GM23338 (cell line): ENCODE measurements around the gene PCMT1. TPM values are rescaled to one million over a fixed set of nuclear protein-coding genes. Genes with fewer than 3 reads are reported as not detected.

ENCODE experiments used
- ATAC-seq: fragments of 200-7000 bp; cut with Tn5 transposase; 3 replicates; pipeline ENCODE4 v1.9.1; 2020
- DNase-seq: peaks from one replicate; pipeline ENCODE4 v3.0.0-alpha.2; 2015; ENCODE audit warnings: low spot score
- H2AFZ ChIP-seq: fragments of 200-600 bp; sonication (generic); 2 replicates; pipeline ENCODE4 v1.8.0; 2016; ENCODE audit warnings: antibody characterized with exemption, mild to moderate bottlenecking, moderate library complexity
- H3F3A ChIP-seq: fragments of 200-600 bp; sonication (generic); replicated peaks from 2 replicates; pipeline ENCODE4 v1.8.0; 2017; ENCODE audit warnings: antibody characterized with exemption, mixed run types, low read depth
- H3K27ac ChIP-seq: fragments of 200-600 bp; sonication (generic); 2 replicates; pipeline ENCODE4 v1.6.1; 2016; ENCODE audit warnings: low read depth
- H3K27me3 ChIP-seq: fragments of 200-600 bp; sonication (generic); 2 replicates; pipeline ENCODE4 v1.8.0; 2016; ENCODE audit warnings: mild to moderate bottlenecking, mixed run types, moderate library complexity; ENCODE audit not compliant: insufficient read depth
- H3K36me3 ChIP-seq: fragments of 200-600 bp; sonication (generic); 2 replicates; pipeline ENCODE4 v1.8.0; 2016; ENCODE audit warnings: mild to moderate bottlenecking; ENCODE audit not compliant: insufficient read depth
- H3K4me1 ChIP-seq: fragments of 200-600 bp; sonication (generic); 2 replicates; pipeline ENCODE4 v1.8.0; 2016; ENCODE audit warnings: mild to moderate bottlenecking, moderate library complexity; ENCODE audit not compliant: insufficient read depth
- H3K4me2 ChIP-seq: fragments of 200-600 bp; sonication (generic); 2 replicates; pipeline ENCODE4 v1.7.1; 2017; ENCODE audit warnings: mixed run types
- H3K4me3 ChIP-seq: fragments of 200-600 bp; sonication (generic); 2 replicates; pipeline ENCODE4 v1.6.1; 2016; ENCODE audit warnings: mixed run types
- H3K79me2 ChIP-seq: fragments of 200-600 bp; sonication (generic); replicated peaks from 2 replicates; pipeline ENCODE4 v1.8.0; 2017; ENCODE audit warnings: mild to moderate bottlenecking; ENCODE audit not compliant: insufficient read depth
- H3K9me2 ChIP-seq: fragments of 200-600 bp; sonication (generic); 2 replicates; pipeline ENCODE4 v1.8.0; 2017; ENCODE audit not compliant: insufficient read depth
- H4K20me1 ChIP-seq: fragments of 200-600 bp; sonication (generic); replicated peaks from 2 replicates; pipeline ENCODE4 v1.8.0; 2017; ENCODE audit warnings: mild to moderate bottlenecking; ENCODE audit not compliant: insufficient read depth
- H3K27ac Mint-ChIP-seq: 2 replicates; pipeline ENCODE4 v1.8.0; 2020; ENCODE audit warnings: inconsistent platforms, mild to moderate bottlenecking, moderate library complexity, mixed read lengths
- H3K27me3 Mint-ChIP-seq: 3 replicates; pipeline ENCODE4 v1.8.0; 2022; ENCODE audit warnings: low read depth, mild to moderate bottlenecking, moderate library complexity, mixed read lengths, inconsistent platforms; ENCODE audit not compliant: insufficient read depth, poor library complexity
- H3K36me3 Mint-ChIP-seq: 3 replicates; pipeline ENCODE4 v1.8.0; 2021; ENCODE audit warnings: low read depth, mild to moderate bottlenecking, inconsistent platforms, moderate library complexity, mixed read lengths
- H3K4me1 Mint-ChIP-seq: 3 replicates; pipeline ENCODE4 v1.8.0; 2020; ENCODE audit warnings: mild to moderate bottlenecking, inconsistent platforms, mixed read lengths
- H3K4me3 Mint-ChIP-seq: 3 replicates; pipeline ENCODE4 v1.8.0; 2021; ENCODE audit warnings: moderate library complexity, mild to moderate bottlenecking, inconsistent platforms, mixed read lengths
- H3K9me3 Mint-ChIP-seq: 3 replicates; pipeline ENCODE4 v1.8.0; 2020; ENCODE audit warnings: moderate library complexity, mild to moderate bottlenecking, inconsistent platforms, mixed read lengths
- CREB1 ChIP-seq: fragments of 250-450 bp; sonication (Bioruptor Pico); IDR thresholded peaks from 2 replicates; pipeline ENCODE4 v1.5.0; 2020; ENCODE audit warnings: low read depth, mild to moderate bottlenecking, moderate library complexity
- CTCF ChIP-seq, 2 experiments: fragments of 200-600 bp in 1 of 2; sonication (generic) in 1 of 2; conservative IDR thresholded peaks; 2 replicates each; pipeline versions ENCODE4 v1.5.1 to v1.6.1; 2016 to 2017; ENCODE audit warnings: antibody characterized with exemption in 2 of 2, low read depth in 2 of 2, mild to moderate bottlenecking in 2 of 2, moderate library complexity in 1 of 2
- EZH2 ChIP-seq: fragments of 200-600 bp; sonication (generic); IDR thresholded peaks from one replicate; pipeline ENCODE4 v1.8.0; 2017; ENCODE audit warnings: antibody characterized with exemption, mild to moderate bottlenecking, low read depth; ENCODE audit not compliant: unreplicated experiment
- EZH2phosphoT487 ChIP-seq: fragments of 200-600 bp; sonication (generic); IDR thresholded peaks from one replicate; pipeline ENCODE4 v1.8.1; 2018; ENCODE audit warnings: antibody characterized with exemption; ENCODE audit not compliant: unreplicated experiment
- JUNB ChIP-seq: IDR thresholded peaks from one replicate; pipeline ENCODE4 v1.6.1; 2016; ENCODE audit warnings: antibody characterized with exemption; ENCODE audit not compliant: unreplicated experiment
- NANOG ChIP-seq: IDR thresholded peaks from 2 replicates; pipeline ENCODE4 v1.6.1; 2016; ENCODE audit warnings: antibody characterized with exemption, borderline replicate concordance
- POLR2AphosphoS5 ChIP-seq: IDR thresholded peaks from 2 replicates; pipeline ENCODE4 v1.6.1; 2016; ENCODE audit warnings: antibody characterized with exemption, low read depth
- REST ChIP-seq: IDR thresholded peaks from one replicate; pipeline ENCODE4 v1.6.1; 2018; ENCODE audit warnings: antibody characterized with exemption; ENCODE audit not compliant: unreplicated experiment
- STAT1 ChIP-seq: IDR thresholded peaks from one replicate; pipeline ENCODE4 v1.6.1; 2016; ENCODE audit warnings: antibody characterized with exemption; ENCODE audit not compliant: unreplicated experiment
- ZNF114 ChIP-seq: fragments of 250-450 bp; sonication (Bioruptor Pico); IDR thresholded peaks from 2 replicates; pipeline ENCODE4 v1.5.0; 2020; ENCODE audit warnings: mild to moderate bottlenecking, moderate library complexity
- ZNF331 ChIP-seq: fragments of 250-450 bp; sonication (Bioruptor Pico); IDR thresholded peaks from 2 replicates; pipeline ENCODE4 v1.5.0; 2020; ENCODE audit warnings: low read depth, mild to moderate bottlenecking, moderate library complexity
- polyA plus RNA-seq: library from polyadenylated mRNA; unstranded; fragments of >200 nt; fragmentation: Nextera tagmentation; extraction: Ambion mirVana; gene quantifications from 2 replicates; pipeline ENCODE4 v1.2.1, GENCODE V29; 2016
- total RNA-seq: library from RNA; depleted of rRNA; stranded (reverse); fragments of >200 nt; shearing (Covaris generic); gene quantifications from 2 replicates; pipeline ENCODE4 v1.2.3, GENCODE V29; 2014
- TF ChIP-seq, protein P1 (sequence below): fragments of 250-450 bp; sonication (Bioruptor Pico); IDR thresholded peaks from 2 replicates; pipeline ENCODE4 v1.5.0; 2020; ENCODE audit warnings: mild to moderate bottlenecking, moderate library complexity
- TF ChIP-seq, protein P2 (sequence below): IDR thresholded peaks from 2 replicates; pipeline ENCODE4 v1.6.1; 2016; ENCODE audit warnings: antibody characterized with exemption

Gene PCMT1
- total and polyA plus RNA-seq, 2 experiments from 2014 or later = 87.6 to 168 TPM

DNA sequence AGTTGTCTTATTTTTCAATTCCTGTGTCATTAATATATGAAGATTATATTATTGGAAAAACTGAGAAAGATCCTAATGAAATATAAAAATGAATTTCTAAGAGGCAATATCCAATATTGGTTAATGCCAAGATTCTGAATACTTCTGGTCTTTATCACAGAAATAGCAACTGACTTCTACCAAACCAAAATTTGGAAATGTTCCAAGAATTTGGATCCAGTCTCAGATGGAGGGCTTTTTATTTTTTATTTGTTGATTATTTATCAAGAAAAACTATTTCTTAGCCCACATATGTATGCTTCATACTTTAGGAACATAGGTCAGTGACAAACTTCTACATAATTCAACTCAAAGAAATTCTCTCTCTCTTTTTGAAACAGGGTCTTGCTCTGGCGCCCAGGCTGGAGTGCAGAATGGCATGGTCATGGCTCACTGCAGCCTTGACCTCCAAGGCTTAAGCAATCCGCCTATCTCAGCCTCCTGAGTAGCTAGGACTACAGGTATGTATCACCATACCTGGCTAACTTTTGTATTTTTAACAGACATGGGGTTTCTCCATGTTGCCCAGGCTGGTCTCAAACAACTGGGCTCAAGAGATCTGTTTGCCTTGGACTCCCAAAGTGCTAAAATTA lies 16.3 kb upstream of the PCMT1 start:
- DNase-seq (no peak), ATAC-seq (no peak)
- H3K4me1 Mint-ChIP-seq = no peaks in the 10 kb centered on the region
- Histone ChIP-seq H2AFZ (no peak overlapping the region), H3K9me2 (no peaks in the 10 kb centered on the region), H3K4me1 (no peaks in the 10 kb centered on the region), H4K20me1 (no peaks in the 10 kb centered on the region), H3K4me2 (no peak overlapping the region), H3K27ac (no peak overlapping the region), H3F3A (no peaks in the 10 kb centered on the region), H3K27me3 (no peaks in the 10 kb centered on the region), H3K36me3 (peaks cover 64% of the 10 kb centered on the region), H3K79me2 (no peaks in the 10 kb centered on the region), H3K4me3 (no peak overlapping the region)
- H3K27me3 Mint-ChIP-seq = no peaks in the 10 kb centered on the region
- H3K27ac Mint-ChIP-seq = no peak overlapping the region
- H3K9me3 Mint-ChIP-seq = no peaks in the 10 kb centered on the region
- no peak overlapping the region for H3K4me3 Mint-ChIP-seq
- no peak for TF ChIP-seq ZNF331 (CRISPR knock-in tag)
- TF ChIP-seq ZNF114 (CRISPR knock-in tag) = no peak
- TF ChIP-seq CREB1 (CRISPR knock-in tag) = no peak
- no peak for TF ChIP-seq CTCF (conservative IDR thresholded peaks at IDR 0.05; ENCODE audit: low read depth in 2 of 2)
- no peak for TF ChIP-seq EZH2
- no peak for TF ChIP-seq POLR2AphosphoS5
- TF ChIP-seq NANOG = no peak
- TF ChIP-seq EZH2phosphoT487 = no peak
- TF ChIP-seq, protein P1, sequence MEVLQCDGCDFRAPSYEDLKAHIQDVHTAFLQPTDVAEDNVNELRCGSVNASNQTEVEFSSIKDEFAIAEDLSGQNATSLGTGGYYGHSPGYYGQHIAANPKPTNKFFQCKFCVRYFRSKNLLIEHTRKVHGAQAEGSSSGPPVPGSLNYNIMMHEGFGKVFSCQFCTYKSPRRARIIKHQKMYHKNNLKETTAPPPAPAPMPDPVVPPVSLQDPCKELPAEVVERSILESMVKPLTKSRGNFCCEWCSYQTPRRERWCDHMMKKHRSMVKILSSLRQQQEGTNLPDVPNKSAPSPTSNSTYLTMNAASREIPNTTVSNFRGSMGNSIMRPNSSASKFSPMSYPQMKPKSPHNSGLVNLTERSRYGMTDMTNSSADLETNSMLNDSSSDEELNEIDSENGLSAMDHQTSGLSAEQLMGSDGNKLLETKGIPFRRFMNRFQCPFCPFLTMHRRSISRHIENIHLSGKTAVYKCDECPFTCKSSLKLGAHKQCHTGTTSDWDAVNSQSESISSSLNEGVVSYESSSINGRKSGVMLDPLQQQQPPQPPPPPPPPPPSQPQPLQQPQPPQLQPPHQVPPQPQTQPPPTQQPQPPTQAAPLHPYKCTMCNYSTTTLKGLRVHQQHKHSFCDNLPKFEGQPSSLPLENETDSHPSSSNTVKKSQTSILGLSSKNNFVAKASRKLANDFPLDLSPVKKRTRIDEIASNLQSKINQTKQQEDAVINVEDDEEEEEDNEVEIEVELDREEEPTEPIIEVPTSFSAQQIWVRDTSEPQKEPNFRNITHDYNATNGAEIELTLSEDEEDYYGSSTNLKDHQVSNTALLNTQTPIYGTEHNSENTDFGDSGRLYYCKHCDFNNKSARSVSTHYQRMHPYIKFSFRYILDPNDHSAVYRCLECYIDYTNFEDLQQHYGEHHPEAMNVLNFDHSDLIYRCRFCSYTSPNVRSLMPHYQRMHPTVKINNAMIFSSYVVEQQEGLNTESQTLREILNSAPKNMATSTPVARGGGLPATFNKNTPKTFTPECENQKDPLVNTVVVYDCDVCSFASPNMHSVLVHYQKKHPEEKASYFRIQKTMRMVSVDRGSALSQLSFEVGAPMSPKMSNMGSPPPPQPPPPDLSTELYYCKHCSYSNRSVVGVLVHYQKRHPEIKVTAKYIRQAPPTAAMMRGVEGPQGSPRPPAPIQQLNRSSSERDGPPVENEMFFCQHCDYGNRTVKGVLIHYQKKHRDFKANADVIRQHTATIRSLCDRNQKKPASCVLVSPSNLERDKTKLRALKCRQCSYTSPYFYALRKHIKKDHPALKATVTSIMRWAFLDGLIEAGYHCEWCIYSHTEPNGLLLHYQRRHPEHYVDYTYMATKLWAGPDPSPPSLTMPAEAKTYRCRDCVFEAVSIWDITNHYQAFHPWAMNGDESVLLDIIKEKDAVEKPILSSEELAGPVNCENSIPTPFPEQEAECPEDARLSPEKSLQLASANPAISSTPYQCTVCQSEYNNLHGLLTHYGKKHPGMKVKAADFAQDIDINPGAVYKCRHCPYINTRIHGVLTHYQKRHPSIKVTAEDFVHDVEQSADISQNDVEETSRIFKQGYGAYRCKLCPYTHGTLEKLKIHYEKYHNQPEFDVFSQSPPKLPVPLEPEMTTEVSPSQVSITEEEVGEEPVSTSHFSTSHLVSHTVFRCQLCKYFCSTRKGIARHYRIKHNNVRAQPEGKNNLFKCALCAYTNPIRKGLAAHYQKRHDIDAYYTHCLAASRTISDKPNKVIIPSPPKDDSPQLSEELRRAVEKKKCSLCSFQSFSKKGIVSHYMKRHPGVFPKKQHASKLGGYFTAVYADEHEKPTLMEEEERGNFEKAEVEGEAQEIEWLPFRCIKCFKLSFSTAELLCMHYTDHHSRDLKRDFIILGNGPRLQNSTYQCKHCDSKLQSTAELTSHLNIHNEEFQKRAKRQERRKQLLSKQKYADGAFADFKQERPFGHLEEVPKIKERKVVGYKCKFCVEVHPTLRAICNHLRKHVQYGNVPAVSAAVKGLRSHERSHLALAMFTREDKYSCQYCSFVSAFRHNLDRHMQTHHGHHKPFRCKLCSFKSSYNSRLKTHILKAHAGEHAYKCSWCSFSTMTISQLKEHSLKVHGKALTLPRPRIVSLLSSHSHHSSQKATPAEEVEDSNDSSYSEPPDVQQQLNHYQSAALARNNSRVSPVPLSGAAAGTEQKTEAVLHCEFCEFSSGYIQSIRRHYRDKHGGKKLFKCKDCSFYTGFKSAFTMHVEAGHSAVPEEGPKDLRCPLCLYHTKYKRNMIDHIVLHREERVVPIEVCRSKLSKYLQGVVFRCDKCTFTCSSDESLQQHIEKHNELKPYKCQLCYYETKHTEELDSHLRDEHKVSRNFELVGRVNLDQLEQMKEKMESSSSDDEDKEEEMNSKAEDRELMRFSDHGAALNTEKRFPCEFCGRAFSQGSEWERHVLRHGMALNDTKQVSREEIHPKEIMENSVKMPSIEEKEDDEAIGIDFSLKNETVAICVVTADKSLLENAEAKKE (CRISPR knock-in tag) = no peak
- no peak for TF ChIP-seq STAT1
- TF ChIP-seq REST = no peak
- no peak for TF ChIP-seq JUNB
- TF ChIP-seq, protein P2, sequence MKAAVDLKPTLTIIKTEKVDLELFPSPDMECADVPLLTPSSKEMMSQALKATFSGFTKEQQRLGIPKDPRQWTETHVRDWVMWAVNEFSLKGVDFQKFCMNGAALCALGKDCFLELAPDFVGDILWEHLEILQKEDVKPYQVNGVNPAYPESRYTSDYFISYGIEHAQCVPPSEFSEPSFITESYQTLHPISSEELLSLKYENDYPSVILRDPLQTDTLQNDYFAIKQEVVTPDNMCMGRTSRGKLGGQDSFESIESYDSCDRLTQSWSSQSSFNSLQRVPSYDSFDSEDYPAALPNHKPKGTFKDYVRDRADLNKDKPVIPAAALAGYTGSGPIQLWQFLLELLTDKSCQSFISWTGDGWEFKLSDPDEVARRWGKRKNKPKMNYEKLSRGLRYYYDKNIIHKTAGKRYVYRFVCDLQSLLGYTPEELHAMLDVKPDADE = no peak
- peaks cover 59% of the 10 kb centered on the region for H3K36me3 Mint-ChIP-seq
